DMS79 treated with DMSO at 0.1 percent for 48 hours (cell line): ENCODE measurements around the gene RBM12.
A peak's percentile ranks its signal among the peaks of the same experiment; 100 is the strongest.
"Not testable (repeated sequence)": the region's sequence is repeated elsewhere in the genome, so short reads cannot be mapped to it uniquely, and the experiment has no call there.

Experiments
- DNase-seq: peaks from one replicate; lab custom pipeline; 2025; lab: John Stamatoyannopoulos, UW

The RBM12 gene

GRCh38 chr20:35664466-35665206 is at the start of gene RBM12, which contains the start of gene CPNE1:
TSS of gene RBM12 (minus strand) at chr20:35664900. CDS start at chr20:35655322, 9,578 bp downstream.
TSS of gene CPNE1 (minus strand) at chr20:35664900. CDS start at chr20:35632923, 31,977 bp downstream.
- peak; percentile 89 for DNase-seq

GRCh38 chr20:35714127-35714526 is 49.4 kb upstream of the RBM12 start:
- no peak for DNase-seq

GRCh38 chr20:35713120-35713519 is 48.4 kb upstream of the RBM12 start:
- not testable (repeated sequence) for DNase-seq

- no peak for DNase-seq
These were observed 47.0 kb upstream of the RBM12 start for GRCh38 chr20:35711588-35712209.

- no peak for DNase-seq
These were observed 46.3 kb upstream of the RBM12 start for GRCh38 chr20:35710884-35711587.

- no peak for DNase-seq
These were observed 45.3 kb upstream of the RBM12 start for GRCh38 chr20:35710039-35710438.

GRCh38 chr20:35709259-35709658 is 44.6 kb upstream of the RBM12 start:
- no peak for DNase-seq

GRCh38 chr20:35708502-35708901 is 43.8 kb upstream of the RBM12 start:
- DNase-seq: no peak

GRCh38 chr20:35706591-35707529 is 42.2 kb upstream of the RBM12 start:
- not testable (repeated sequence) for DNase-seq

GRCh38 chr20:35705894-35706293 is 41.2 kb upstream of the RBM12 start:
- DNase-seq: not testable (repeated sequence)

GRCh38 chr20:35704514-35705261 is 40.0 kb upstream of the RBM12 start:
- DNase-seq: no peak

- DNase-seq: no peak
These were observed 38.4 kb upstream of the RBM12 start for GRCh38 chr20:35702824-35703695.

GRCh38 chr20:35702051-35702823 is 37.5 kb upstream of the RBM12 start:
- DNase-seq: no peak

GRCh38 chr20:35700625-35701148 is 36.0 kb upstream of the RBM12 start:
- DNase-seq: no peak

- DNase-seq: no peak
These were observed 35.4 kb upstream of the RBM12 start for GRCh38 chr20:35699957-35700624.

- DNase-seq: peak; percentile 71
These were observed 34.6 kb upstream of the RBM12 start, which contains the start of the genes NFS1 and ROMO1 for GRCh38 chr20:35699127-35699956. TSS of gene NFS1 (minus strand) at chr20:35699352. CDS start at chr20:35699288, 64 bp downstream. TSS of gene ROMO1 (plus strand) at chr20:35699405. CDS start at chr20:35699633, 228 bp downstream.
